Measurements from ENCODE around the gene C2orf81.

Gene C2orf81

DNA sequence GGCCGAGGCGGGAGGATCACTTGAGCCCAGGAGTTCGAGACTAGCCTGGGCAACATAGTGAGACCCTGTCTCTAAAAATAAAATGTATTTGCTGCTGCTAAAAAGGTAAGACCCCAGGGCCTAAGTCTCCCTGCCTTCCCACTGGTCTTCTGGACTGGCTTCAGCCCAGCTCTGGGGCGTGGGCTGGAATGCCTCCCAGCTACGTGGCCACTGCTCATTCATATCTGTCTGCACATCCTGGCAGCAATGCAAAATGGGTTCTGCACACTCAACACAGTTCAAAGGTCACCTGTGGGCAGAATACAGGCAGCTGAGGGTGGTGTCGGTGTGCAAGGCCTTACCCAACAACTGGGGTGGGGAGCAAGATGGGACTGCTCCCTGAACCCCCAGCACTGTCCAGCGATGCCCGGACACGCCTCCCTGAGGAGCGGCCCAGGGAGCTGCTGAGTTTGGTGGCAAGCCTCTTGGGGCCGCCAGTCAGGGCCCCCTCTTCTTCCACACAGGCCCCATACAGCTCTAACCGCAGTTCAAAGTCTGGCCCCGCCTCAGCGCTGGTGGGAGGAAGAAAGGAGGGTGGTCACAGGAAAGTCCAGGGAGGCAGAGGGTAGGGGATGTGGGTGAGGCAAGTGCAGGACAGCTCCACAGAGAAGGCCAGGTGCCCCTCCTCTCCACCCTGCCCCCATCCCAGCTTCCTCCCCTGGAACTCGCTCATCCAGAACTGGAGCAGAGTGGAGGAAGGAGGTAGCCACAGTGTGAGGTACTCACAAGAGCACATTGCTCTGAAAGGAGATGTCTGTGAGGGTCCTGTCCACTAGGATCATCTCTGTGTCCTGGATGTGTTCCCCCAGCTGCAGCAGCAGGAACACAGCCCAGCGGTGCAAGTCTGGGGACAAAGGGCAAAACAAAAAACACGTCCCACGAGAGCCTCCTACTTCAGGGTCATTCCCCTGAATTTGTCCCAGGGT is 8.3 kb upstream of the C2orf81 start:
- Histone ChIP-seq H3K9ac (ENCODE audit: low read length) (no peak overlapping the region), H3K36me3 (ENCODE audit: insufficient read depth, low read length) (no peaks in the 10 kb centered on the region)

DNA sequence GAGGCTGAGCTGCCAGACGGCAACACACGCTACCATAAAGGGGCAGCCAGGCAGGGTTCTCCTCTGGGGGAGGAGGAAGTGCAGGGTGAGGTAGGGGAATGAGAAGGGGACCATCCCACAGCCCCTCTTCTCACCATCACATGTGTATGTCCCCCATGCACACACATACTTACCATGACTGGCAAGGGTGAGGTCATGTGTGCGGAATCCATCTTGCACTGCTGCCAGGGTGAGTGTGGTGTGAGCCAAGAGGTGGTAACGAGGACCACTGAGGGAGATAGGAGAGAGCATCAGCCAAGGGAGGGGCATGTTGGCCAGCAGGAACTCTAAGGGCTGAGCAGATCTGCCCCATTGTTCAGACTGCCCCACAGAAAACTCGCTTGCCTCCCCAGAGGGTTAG is 7.3 kb upstream of the C2orf81 start:
- Histone ChIP-seq H3F3A (ENCODE audit: insufficient read depth, low read length) (no peaks in the 10 kb centered on the region), H3K9me2 (ENCODE audit: low read depth, low read length) (no peaks in the 10 kb centered on the region), H3K79me2 (ENCODE audit: insufficient read depth, low read length) (no peaks in the 10 kb centered on the region), H3K27me3 (ENCODE audit: insufficient read depth, low read length) (0 out of 2 replicates have a peak, but pooled peaks cover 4% of the 10 kb centered on the region), H3K36me3 (ENCODE audit: insufficient read depth, low read length) (no peaks in the 10 kb centered on the region), H3K4me2 (ENCODE audit: low read length) (no peak overlapping the region), H3K9me3 (ENCODE audit: low read length) (no peaks in the 10 kb centered on the region), H3K4me3 (ENCODE audit: low read depth, low read length, poor library complexity, severe bottlenecking) (no peak overlapping the region), H3K9ac (ENCODE audit: low read length) (no peak overlapping the region), H4K20me1 (ENCODE audit: insufficient read depth, low read length) (no peaks in the 10 kb centered on the region), H3K27ac (ENCODE audit: low read depth, low read length, poor library complexity, severe bottlenecking) (no peak overlapping the region), H2AFZ (ENCODE audit: low read length) (no peak overlapping the region), H3K4me1 (ENCODE audit: insufficient read depth, low read length, severe bottlenecking) (no peaks in the 10 kb centered on the region)
- TF ChIP-seq, protein P1, sequence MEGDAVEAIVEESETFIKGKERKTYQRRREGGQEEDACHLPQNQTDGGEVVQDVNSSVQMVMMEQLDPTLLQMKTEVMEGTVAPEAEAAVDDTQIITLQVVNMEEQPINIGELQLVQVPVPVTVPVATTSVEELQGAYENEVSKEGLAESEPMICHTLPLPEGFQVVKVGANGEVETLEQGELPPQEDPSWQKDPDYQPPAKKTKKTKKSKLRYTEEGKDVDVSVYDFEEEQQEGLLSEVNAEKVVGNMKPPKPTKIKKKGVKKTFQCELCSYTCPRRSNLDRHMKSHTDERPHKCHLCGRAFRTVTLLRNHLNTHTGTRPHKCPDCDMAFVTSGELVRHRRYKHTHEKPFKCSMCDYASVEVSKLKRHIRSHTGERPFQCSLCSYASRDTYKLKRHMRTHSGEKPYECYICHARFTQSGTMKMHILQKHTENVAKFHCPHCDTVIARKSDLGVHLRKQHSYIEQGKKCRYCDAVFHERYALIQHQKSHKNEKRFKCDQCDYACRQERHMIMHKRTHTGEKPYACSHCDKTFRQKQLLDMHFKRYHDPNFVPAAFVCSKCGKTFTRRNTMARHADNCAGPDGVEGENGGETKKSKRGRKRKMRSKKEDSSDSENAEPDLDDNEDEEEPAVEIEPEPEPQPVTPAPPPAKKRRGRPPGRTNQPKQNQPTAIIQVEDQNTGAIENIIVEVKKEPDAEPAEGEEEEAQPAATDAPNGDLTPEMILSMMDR (IDR thresholded peaks at IDR 0.05; ENCODE audit: low read length), result no peak
- no peak for TF ChIP-seq EZH2 (IDR thresholded peaks at IDR 0.05; ENCODE audit: borderline replicate concordance, low read length)

More for the DNA sequence above, 8.3 kb upstream of the C2orf81 start:
- TF ChIP-seq EZH2 (IDR thresholded peaks at IDR 0.05; ENCODE audit: borderline replicate concordance, low read length), result no peak
- TF ChIP-seq, protein P1 (IDR thresholded peaks at IDR 0.05; ENCODE audit: low read length), result no peak
- no peaks in the 10 kb centered on the region for H3F3A ChIP-seq (ENCODE audit: insufficient read depth, low read length)
- no peaks in the 10 kb centered on the region for H4K20me1 ChIP-seq (ENCODE audit: insufficient read depth, low read length)
- H3K9me2 ChIP-seq (ENCODE audit: low read depth, low read length), result no peaks in the 10 kb centered on the region
- no peak overlapping the region for H3K27ac ChIP-seq (ENCODE audit: low read depth, low read length, poor library complexity, severe bottlenecking)
- no peaks in the 10 kb centered on the region for H3K9me3 ChIP-seq (ENCODE audit: low read length)
- 0 out of 2 replicates have a peak, but pooled peaks cover 4% of the 10 kb centered on the region for H3K27me3 ChIP-seq (ENCODE audit: insufficient read depth, low read length)
- H3K79me2 ChIP-seq (ENCODE audit: insufficient read depth, low read length), result no peaks in the 10 kb centered on the region
- H3K4me2 ChIP-seq (ENCODE audit: low read length), result no peak overlapping the region
- no peaks in the 10 kb centered on the region for H3K4me1 ChIP-seq (ENCODE audit: insufficient read depth, low read length, severe bottlenecking)
- H3K4me3 ChIP-seq (ENCODE audit: low read depth, low read length, poor library complexity, severe bottlenecking), result no peak overlapping the region
- H2AFZ ChIP-seq (ENCODE audit: low read length), result no peak overlapping the region

DNA sequence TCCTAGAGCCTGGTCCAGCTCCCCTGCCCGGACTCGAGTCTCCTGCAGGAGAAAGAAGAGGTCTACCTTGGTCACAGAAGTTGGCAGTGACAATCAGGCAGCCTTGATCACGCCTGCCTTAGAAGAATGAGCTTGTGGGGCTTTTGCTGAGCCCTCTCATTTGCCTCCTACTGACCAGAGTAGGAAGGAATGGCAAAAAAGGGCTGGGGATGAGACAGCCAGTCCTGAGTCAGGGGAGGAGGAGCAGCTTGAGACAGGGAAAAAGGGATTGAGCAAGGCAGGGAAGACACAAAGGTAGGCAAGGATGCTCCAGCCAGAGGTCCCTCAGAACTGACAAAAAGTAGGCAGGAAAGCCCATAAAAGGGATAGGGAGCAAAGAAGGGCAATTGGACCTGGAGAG is 6.1 kb upstream of the C2orf81 start:
- Histone ChIP-seq H4K20me1 (ENCODE audit: insufficient read depth, low read length) (no peaks in the 10 kb centered on the region), H2AFZ (ENCODE audit: low read length) (no peak overlapping the region), H3K79me2 (ENCODE audit: insufficient read depth, low read length) (no peaks in the 10 kb centered on the region), H3K9me3 (ENCODE audit: low read length) (no peaks in the 10 kb centered on the region), H3F3A (ENCODE audit: insufficient read depth, low read length) (no peaks in the 10 kb centered on the region), H3K36me3 (ENCODE audit: insufficient read depth, low read length) (no peaks in the 10 kb centered on the region), H3K4me1 (ENCODE audit: insufficient read depth, low read length, severe bottlenecking) (no peaks in the 10 kb centered on the region), H3K27ac (ENCODE audit: low read depth, low read length, poor library complexity, severe bottlenecking) (no peak overlapping the region), H3K4me2 (ENCODE audit: low read length) (no peak overlapping the region), H3K9me2 (ENCODE audit: low read depth, low read length) (no peaks in the 10 kb centered on the region), H3K9ac (ENCODE audit: low read length) (no peak overlapping the region), H3K4me3 (ENCODE audit: low read depth, low read length, poor library complexity, severe bottlenecking) (no peak overlapping the region), H3K27me3 (ENCODE audit: insufficient read depth, low read length) (0 out of 2 replicates have a peak, but pooled peaks cover 2% of the 10 kb centered on the region)
- no peak for TF ChIP-seq EZH2 (IDR thresholded peaks at IDR 0.05; ENCODE audit: borderline replicate concordance, low read length)
- TF ChIP-seq, protein P1 (IDR thresholded peaks at IDR 0.05; ENCODE audit: low read length), result no peak
